NB4 (cell line): ENCODE results near the gene PTPRD.

Source experiments
- CTCF ChIP-seq: IDR thresholded peaks from one replicate; pipeline ENCODE4 v1.5.1; 2012; ENCODE audit warnings: low read depth, low read length
- MAX ChIP-seq: IDR thresholded peaks from 2 replicates; pipeline ENCODE4 v1.6.1; 2011; ENCODE audit warnings: low read depth, low read length
- MYC ChIP-seq: IDR thresholded peaks from 2 replicates; pipeline ENCODE4 v1.6.1; 2011; ENCODE audit warnings: low read depth, low read length
- POLR2A ChIP-seq: IDR thresholded peaks from 2 replicates; pipeline ENCODE4 v1.6.1; 2011; ENCODE audit warnings: mild to moderate bottlenecking; ENCODE audit not compliant: insufficient read length; ENCODE audit errors: extremely low read depth

GRCh38 chr9:9874270-9874669, 738.5 kb downstream of the PTPRD start:
- TF ChIP-seq CTCF (no peak), POLR2A (no peak), MAX (no peak), MYC (no peak)
